DOHH2 (cell line): ENCODE data around the gene WHRN.

Experiments used
- EZH2phosphoT487 ChIP-seq: fragments of 200-600 bp; sonication (generic); IDR thresholded peaks from 2 replicates; pipeline ENCODE4 v1.6.1; 2017; ENCODE audit warnings: borderline replicate concordance, mild to moderate bottlenecking, antibody characterized with exemption, low read length, moderate library complexity, mixed read lengths
- TF ChIP-seq, protein P1 (sequence below): fragments of 200-600 bp; sonication (generic); IDR thresholded peaks from one replicate; pipeline ENCODE4 v1.5.1; 2014; ENCODE audit warnings: antibody characterized with exemption, mild to moderate bottlenecking, low read depth, low read length; ENCODE audit not compliant: poor library complexity, severe bottlenecking

DNA sequence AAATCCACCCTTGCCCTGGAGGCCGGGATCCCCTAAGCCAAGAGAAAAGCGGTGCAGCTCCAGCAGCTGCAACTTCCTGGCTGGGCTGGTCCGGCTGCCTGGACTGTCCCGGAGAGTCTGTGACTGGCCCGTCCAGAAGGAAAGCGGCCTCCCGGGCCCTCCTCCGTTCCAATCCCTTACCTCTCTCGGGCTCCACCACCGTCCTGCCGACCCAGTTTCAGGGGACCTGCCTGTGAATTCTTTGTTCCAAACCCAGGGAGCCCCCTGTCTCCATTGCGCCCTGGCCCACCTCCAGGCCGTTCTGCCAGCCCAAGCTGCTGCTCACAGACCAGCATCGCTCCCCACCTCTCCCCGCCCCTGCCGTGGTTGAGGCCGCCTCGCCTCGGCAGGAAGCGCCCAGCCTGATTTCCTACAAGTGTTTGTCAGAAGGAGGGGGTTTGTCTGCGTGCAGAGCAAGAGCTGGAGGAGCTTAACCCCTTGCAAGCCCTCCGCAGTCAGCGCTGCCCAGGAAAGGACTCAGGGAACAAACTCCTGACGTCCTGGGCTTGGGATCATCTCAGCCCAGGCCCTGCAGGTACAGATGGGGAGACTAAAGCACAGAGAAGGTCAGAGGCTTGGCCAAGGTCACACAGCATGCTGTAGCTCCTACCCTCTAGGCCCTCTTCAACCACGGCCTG, 117.5 kb downstream of the WHRN start, which contains the start of gene AKNA:
- no peak for TF ChIP-seq EZH2phosphoT487
- TF ChIP-seq, protein P1, sequence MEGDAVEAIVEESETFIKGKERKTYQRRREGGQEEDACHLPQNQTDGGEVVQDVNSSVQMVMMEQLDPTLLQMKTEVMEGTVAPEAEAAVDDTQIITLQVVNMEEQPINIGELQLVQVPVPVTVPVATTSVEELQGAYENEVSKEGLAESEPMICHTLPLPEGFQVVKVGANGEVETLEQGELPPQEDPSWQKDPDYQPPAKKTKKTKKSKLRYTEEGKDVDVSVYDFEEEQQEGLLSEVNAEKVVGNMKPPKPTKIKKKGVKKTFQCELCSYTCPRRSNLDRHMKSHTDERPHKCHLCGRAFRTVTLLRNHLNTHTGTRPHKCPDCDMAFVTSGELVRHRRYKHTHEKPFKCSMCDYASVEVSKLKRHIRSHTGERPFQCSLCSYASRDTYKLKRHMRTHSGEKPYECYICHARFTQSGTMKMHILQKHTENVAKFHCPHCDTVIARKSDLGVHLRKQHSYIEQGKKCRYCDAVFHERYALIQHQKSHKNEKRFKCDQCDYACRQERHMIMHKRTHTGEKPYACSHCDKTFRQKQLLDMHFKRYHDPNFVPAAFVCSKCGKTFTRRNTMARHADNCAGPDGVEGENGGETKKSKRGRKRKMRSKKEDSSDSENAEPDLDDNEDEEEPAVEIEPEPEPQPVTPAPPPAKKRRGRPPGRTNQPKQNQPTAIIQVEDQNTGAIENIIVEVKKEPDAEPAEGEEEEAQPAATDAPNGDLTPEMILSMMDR: no peak
